AG04450 (cell line): ENCODE results near the gene ADAMTS2. TPM values are rescaled to one million over a fixed set of nuclear protein-coding genes. Genes with fewer than 3 reads are reported as not detected.

Source experiments
- CTCF ChIA-PET: fragments of 300-600, 350-600 bp; formaldehyde crosslinking; extraction: SDS; loops from one replicate; lab custom pipeline; 2022; ENCODE audit warnings: antibody characterized with exemption, inconsistent platforms; lab: Charles Lee
- POLR2A ChIA-PET: fragments of 350-600 bp; formaldehyde crosslinking; extraction: SDS; loops from one replicate; lab custom pipeline; 2021; ENCODE audit warnings: antibody characterized with exemption, inconsistent platforms; lab: Yijun Ruan, JAX
- DNase-seq: peaks from one replicate; pipeline ENCODE4 v3.0.0-alpha.2; 2011; ENCODE audit warnings: low read depth, low spot score
- H3K27ac ChIP-seq: one replicate; pipeline ENCODE4 v1.5.1; 2012; ENCODE audit warnings: low read depth, low read length, control low read depth
- H3K27me3 ChIP-seq: one replicate; pipeline ENCODE4 v1.6.0; 2012; ENCODE audit warnings: low read length; ENCODE audit not compliant: control insufficient read depth, insufficient read depth
- H3K4me3 ChIP-seq: 2 replicates; pipeline ENCODE4 v1.5.1; 2011; ENCODE audit warnings: mild to moderate bottlenecking, low read depth, low read length, control low read depth
- H3K9me3 ChIP-seq: 2 replicates; pipeline ENCODE4 v1.5.1; 2012; ENCODE audit warnings: low read length; ENCODE audit not compliant: control insufficient read depth, insufficient read depth
- polyA plus RNA-seq: library from polyadenylated mRNA; depleted of rRNA; stranded (reverse); fragments of >200 nt; gene quantifications from 2 replicates; pipeline ENCODE4 v1.2.3, GENCODE V29; 2011
- TF ChIP-seq, protein P1 (sequence below): IDR thresholded peaks from 2 replicates; pipeline ENCODE4 v1.5.1; 2011; ENCODE audit warnings: low read depth, low read length, control low read depth, inconsistent platforms

The ADAMTS2 gene
- polyA plus RNA-seq, 1 experiment: 22.6 TPM

DNA sequence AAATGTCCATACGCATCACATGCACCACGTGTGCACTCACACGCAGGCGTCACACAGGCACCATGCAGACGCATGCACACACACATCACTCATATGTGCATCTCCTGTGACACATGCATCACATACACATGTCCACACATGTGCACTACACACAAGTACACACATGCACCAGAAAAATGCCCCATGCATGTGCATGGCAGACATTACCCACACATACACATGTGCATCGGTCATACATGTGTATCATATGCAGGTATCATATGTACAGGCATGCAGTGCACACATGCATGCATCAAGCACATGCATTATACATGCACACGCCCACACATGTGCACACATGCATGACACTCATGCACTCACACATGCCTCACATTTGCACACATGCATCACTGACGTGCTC, 26.1 kb downstream of the ADAMTS2 start:
- POLR2A ChIA-PET: no interaction called here
- H3K9me3 ChIP-seq: peaks cover 19% of the 10 kb centered on the region
- no peak overlapping the region for H3K27ac ChIP-seq
- CTCF ChIA-PET: interaction anchor here (1.0 kb wide), 1 partner anchor 152 kb away, joined by 3 read pairs; no protein-coding TSS in a partner anchor
- no peak for DNase-seq
- no peak overlapping the region for H3K4me3 ChIP-seq
- TF ChIP-seq, protein P1, sequence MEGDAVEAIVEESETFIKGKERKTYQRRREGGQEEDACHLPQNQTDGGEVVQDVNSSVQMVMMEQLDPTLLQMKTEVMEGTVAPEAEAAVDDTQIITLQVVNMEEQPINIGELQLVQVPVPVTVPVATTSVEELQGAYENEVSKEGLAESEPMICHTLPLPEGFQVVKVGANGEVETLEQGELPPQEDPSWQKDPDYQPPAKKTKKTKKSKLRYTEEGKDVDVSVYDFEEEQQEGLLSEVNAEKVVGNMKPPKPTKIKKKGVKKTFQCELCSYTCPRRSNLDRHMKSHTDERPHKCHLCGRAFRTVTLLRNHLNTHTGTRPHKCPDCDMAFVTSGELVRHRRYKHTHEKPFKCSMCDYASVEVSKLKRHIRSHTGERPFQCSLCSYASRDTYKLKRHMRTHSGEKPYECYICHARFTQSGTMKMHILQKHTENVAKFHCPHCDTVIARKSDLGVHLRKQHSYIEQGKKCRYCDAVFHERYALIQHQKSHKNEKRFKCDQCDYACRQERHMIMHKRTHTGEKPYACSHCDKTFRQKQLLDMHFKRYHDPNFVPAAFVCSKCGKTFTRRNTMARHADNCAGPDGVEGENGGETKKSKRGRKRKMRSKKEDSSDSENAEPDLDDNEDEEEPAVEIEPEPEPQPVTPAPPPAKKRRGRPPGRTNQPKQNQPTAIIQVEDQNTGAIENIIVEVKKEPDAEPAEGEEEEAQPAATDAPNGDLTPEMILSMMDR: no peak
- H3K27me3 ChIP-seq: no peaks in the 10 kb centered on the region

DNA sequence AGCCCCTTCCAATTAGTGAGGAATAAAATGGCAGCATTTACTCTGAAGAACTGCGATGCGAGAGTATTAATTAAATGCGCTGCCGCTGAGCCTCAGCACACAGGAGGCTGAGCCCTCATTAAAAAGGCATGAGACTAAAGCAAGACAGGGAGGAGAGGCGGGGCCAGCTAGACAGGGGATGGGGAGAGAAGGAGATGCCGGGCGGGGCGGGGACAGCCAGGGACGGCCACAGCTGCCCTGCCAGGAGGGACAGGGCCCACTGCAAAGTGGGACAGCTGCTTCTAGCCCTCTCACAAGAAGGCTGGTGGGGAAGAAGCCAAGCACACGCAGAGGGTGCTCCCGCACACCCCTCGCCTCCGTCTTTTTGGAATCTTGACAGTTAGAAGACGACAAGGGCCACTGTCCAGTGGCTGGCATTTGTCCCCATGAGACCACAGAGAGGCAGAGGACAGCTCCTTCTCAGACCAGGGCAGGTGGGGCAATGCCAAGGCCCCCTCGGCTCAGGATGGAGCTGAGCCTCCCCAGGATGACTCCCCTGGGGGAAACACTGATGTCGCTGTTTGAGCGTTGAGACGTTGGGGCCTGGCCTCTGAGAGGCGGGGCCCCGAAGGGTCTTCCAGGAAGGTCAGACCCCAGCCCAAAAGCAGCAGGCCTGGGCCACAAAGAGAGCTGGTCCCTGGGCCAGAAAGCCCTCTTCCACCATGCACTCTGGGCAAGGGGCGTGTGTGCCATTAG, 26.9 kb downstream of the ADAMTS2 start:
- Histone ChIP-seq H3K27ac (no peak overlapping the region), H3K9me3 (peaks cover 19% of the 10 kb centered on the region), H3K27me3 (no peaks in the 10 kb centered on the region), H3K4me3 (no peak overlapping the region)
- ChIA-PET POLR2A (interaction anchor here (1.2 kb wide), 1 partner anchor 258 kb away, joined by 4 read pairs; the partner anchor contains the start of gene ZNF354C), CTCF (interaction anchor here (1.0 kb wide), 1 partner anchor 151 kb away, joined by 3 read pairs; no protein-coding TSS in a partner anchor)
- no peak for DNase-seq
- TF ChIP-seq, protein P1: no peak

DNA sequence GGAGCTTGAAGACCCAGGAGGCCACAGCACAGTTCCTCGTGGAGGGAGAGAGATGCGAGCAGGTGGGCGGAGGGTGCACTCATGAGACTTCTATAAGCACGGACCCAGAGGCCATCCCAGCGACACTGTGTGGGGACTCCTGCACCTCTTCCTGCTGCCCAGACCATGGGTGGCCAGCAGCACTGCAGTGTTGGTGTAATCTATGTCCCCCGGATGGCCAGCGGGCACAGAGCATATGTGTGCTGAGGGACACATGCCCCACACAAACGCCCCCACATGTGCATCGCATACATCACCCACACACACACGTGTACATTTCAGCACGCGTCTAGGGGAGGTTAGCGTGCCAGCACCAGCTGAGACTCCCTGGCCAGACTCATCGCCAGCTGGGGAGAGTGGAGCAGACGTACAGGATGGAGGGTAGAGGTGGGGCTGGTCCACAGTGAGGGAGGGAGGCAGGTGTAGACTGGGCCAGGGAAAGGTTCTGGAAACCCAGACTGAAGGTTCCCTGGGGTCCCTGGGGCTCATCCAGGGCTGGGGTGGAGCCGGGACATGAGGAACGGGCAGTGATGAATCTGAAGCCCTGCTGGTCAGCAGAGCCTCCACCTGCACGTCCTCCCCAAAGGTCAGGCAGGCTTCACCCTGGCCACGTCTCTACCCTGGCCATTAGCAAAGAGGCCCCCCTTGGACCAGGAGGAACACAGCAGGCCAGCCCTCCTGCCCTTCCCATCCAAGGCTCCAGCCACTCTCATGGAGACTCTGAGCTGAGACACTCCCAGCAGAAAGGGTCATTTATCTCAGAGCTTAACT, 27.6 kb downstream of the ADAMTS2 start:
- TF ChIP-seq, protein P1: no peak
- ChIA-PET CTCF (interaction anchor here (1.0 to 1.4 kb wide), 2 partner anchors 150 kb away, joined by 3 read pairs; no protein-coding TSS in a partner anchor), POLR2A (interaction anchor here (1.2 kb wide), 1 partner anchor 257 kb away, joined by 4 read pairs; the partner anchor contains the start of gene ZNF354C)
- Histone ChIP-seq H3K9me3 (peaks cover 23% of the 10 kb centered on the region), H3K4me3 (no peak overlapping the region), H3K27ac (no peak overlapping the region), H3K27me3 (no peaks in the 10 kb centered on the region)
- DNase-seq: no peak

GRCh38 chr5:179316982-179317381, 28.3 kb downstream of the ADAMTS2 start:
- no peak overlapping the region for H3K27ac ChIP-seq
- peaks cover 26% of the 10 kb centered on the region for H3K9me3 ChIP-seq
- ChIA-PET CTCF (interaction anchor here (1.4 kb wide), 1 partner anchor 150 kb away, joined by 3 read pairs; no protein-coding TSS in a partner anchor), POLR2A (no interaction called here)
- TF ChIP-seq, protein P1: no peak
- no peak overlapping the region for H3K4me3 ChIP-seq
- H3K27me3 ChIP-seq: no peaks in the 10 kb centered on the region
- DNase-seq: no peak
